Lower lobe of right lung (tissue), 2 donors: ENCODE measurements around the gene ATP6AP1. TPM values are rescaled to one million over a fixed set of nuclear protein-coding genes. Genes with fewer than 3 reads are reported as not detected.
A peak's percentile ranks its signal among the peaks of the same experiment; 100 is the strongest.
"Not testable (repeated sequence)": the region's sequence is repeated elsewhere in the genome, so short reads cannot be mapped to it uniquely, and the experiment has no call there.

Experiments used
- ATAC-seq, 2 donors: fragments of 200-7000 bp; cut with Tn5 transposase; one replicate each; pipeline ENCODE4 v1.9.1; 2020 to 2022; ENCODE audit warnings: mild to moderate bottlenecking in 2 of 2, moderate library complexity in 2 of 2
- DNase-seq: peaks from one replicate; pipeline ENCODE4 v3.0.0-alpha.2; 2020
- H3K27ac ChIP-seq: fragments of 200-600 bp; one replicate; pipeline ENCODE4 v1.8.0; 2022
- H3K27me3 ChIP-seq: fragments of 200-600 bp; one replicate; pipeline ENCODE4 v1.8.0; 2022; ENCODE audit warnings: low read depth
- H3K36me3 ChIP-seq: fragments of 200-600 bp; one replicate; pipeline ENCODE4 v1.8.0; 2022; ENCODE audit warnings: mild to moderate bottlenecking
- H3K4me1 ChIP-seq: fragments of 200-600 bp; one replicate; pipeline ENCODE4 v1.8.0; 2022
- H3K4me3 ChIP-seq: fragments of 200-600 bp; one replicate; pipeline ENCODE4 v1.8.0; 2022; ENCODE audit warnings: mild to moderate bottlenecking
- H3K9me3 ChIP-seq: fragments of 200-600 bp; one replicate; pipeline ENCODE4 v1.8.0; 2022
- intact Hi-C: fragments of 100-400 bp; cut with DNase I; formaldehyde crosslinking; loops from one replicate; pipeline ENCODE4 v1.11.0; 2022
- total RNA-seq: library from RNA; stranded (reverse); fragmentation: NEBNext Ultra II Directional; extraction: Animal tissue kit (Norgen Biotek cat#: 25700); gene quantifications from one replicate; pipeline ENCODE4 v1.2.1, GENCODE V29; 2021
- TF ChIP-seq, protein P1 (sequence below): fragments of 200-600 bp; IDR thresholded peaks from one replicate; pipeline ENCODE4 v1.8.0; 2022; ENCODE audit warnings: antibody characterized with exemption, mild to moderate bottlenecking
- donor health status: DM: no; HTN: yes; CAD: no; lungs with severe emphysema.

The ATP6AP1 gene
- total RNA-seq, 1 donor from 2014 or later = 235 TPM

DNA sequence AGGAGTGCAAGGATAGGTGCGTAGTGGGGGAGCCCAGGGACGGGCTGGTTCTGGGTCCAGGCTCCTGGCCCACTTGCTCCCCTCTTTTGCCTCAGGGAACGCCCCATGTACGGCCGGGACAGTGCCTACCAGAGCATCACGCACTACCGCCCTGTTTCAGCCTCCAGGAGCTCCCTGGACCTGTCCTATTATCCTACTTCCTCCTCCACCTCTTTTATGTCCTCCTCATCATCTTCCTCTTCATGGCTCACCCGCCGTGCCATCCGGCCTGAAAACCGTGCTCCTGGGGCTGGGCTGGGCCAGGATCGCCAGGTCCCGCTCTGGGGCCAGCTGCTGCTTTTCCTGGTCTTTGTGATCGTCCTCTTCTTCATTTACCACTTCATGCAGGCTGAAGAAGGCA lies 47.7 kb upstream of the ATP6AP1 start:
- DNase-seq = no peak
- no peak for ATAC-seq
- H3K27me3 ChIP-seq = no peaks in the 10 kb centered on the region
- peaks cover 5% of the 10 kb centered on the region for H3K36me3 ChIP-seq
- H3K9me3 ChIP-seq = no peaks in the 10 kb centered on the region
- no peak overlapping the region for H3K27ac ChIP-seq
- peaks cover 16% of the 10 kb centered on the region for H3K4me1 ChIP-seq
- intact Hi-C loops = no loop called here
- TF ChIP-seq, protein P1, sequence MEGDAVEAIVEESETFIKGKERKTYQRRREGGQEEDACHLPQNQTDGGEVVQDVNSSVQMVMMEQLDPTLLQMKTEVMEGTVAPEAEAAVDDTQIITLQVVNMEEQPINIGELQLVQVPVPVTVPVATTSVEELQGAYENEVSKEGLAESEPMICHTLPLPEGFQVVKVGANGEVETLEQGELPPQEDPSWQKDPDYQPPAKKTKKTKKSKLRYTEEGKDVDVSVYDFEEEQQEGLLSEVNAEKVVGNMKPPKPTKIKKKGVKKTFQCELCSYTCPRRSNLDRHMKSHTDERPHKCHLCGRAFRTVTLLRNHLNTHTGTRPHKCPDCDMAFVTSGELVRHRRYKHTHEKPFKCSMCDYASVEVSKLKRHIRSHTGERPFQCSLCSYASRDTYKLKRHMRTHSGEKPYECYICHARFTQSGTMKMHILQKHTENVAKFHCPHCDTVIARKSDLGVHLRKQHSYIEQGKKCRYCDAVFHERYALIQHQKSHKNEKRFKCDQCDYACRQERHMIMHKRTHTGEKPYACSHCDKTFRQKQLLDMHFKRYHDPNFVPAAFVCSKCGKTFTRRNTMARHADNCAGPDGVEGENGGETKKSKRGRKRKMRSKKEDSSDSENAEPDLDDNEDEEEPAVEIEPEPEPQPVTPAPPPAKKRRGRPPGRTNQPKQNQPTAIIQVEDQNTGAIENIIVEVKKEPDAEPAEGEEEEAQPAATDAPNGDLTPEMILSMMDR = no peak
- H3K4me3 ChIP-seq = peak overlapping the region; percentile 69

DNA sequence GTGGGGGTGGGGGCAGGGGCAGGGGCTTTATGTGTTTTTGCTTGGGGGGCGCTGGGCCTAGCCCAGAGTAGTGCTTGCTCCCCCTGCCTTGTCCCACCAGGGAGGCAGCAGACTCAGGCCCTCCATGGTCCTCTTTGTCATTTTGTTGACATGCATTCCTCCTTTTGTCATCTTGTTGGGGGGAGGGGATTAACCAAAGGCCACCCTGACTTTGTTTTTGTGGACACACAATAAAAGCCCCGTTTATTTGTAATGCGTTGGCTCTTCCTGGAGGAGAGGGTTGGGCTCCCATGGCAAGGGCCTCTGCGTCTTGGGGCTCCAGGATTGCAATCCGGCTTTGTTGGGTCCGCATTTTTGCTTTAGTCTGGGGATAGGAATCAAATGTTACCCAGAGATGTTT lies 47.2 kb upstream of the ATP6AP1 start:
- intact Hi-C loops = no loop called here
- TF ChIP-seq, protein P1 = no peak
- ATAC-seq = no peak

DNA sequence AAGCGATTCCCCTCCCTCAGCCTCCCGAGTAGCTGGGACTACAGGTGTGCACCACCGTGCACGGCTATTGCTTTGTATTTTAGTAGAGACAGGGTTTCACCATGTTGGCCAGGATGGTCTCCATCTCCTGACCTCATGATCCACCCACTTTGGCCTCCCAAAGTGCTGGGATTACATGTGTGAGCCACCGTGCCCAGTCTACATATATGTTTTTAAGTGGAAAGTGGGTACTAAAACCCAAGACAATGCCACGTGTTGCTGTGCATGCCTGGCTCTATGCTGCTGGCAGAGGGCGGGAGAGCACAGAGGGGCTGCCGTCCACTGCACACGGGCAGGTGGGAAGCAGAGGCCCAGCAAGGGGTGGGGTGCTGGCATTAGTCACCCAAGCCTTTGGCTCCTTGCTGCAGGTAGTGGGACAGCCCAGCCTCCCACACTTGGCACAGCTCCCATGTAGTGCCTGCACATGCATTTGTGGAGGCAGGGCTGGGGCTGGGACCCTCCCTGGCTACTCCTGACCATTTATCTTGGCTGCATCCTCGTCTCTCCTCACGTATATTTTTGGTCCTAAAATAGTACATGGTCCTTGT lies 45.9 kb upstream of the ATP6AP1 start:
- H3K27me3 ChIP-seq = no peaks in the 10 kb centered on the region
- peaks cover 12% of the 10 kb centered on the region for H3K4me1 ChIP-seq
- no peak overlapping the region for H3K4me3 ChIP-seq
- TF ChIP-seq, protein P1 = no peak
- H3K36me3 ChIP-seq = peaks cover 5% of the 10 kb centered on the region
- intact Hi-C loops = no loop called here
- no peak for DNase-seq
- H3K27ac ChIP-seq = no peak overlapping the region
- ATAC-seq = no peak
- no peaks in the 10 kb centered on the region for H3K9me3 ChIP-seq

More for the DNA sequence above, 47.2 kb upstream of the ATP6AP1 start:
- Histone ChIP-seq H3K36me3 (peaks cover 5% of the 10 kb centered on the region), H3K4me1 (peaks cover 16% of the 10 kb centered on the region), H3K4me3 (no peak overlapping the region), H3K27ac (no peak overlapping the region), H3K27me3 (no peaks in the 10 kb centered on the region), H3K9me3 (no peaks in the 10 kb centered on the region)
- no peak for DNase-seq

DNA sequence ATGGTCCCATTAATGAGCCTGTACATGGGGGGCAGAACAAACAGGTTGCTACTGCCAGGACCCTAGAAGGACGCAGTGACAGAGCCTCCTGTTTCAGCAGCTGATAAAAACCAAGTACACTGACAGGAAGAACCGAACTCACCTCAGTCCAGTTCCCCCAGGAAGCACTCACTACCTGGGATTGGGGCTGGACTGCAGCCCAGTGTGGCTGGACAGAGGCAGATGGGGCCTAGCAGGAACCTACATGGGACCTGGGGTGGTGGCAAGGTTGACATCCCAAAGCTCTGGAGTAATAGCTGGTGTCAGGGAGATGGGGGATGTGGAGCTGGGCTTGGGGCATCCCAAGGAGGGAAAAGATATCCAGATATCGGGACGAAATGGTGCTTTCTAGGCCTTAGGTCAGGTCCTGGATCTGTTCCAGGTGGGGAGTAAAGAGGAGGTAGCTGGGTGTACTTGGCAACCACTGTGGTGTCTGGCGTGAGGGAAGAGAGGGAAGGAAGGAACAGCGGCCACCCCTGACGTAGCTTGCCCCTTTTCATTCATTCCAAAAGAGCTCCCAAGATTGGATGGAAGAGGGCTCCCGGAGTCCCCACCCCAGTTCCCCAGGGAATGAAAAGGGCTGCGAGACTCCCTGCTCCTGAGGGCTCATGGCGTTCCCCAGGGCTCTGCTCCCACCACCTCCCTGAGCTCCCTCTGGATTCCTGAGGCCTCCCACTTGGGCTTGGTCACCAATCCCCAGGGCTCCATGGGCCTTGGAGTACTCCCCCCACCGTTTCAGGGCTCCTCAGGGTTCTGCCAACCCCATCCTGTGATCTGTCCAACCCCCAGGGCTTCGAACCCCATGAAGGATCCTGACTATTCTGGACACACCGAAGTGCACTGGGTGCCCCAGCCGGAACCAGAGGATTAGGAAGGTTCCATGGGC lies 44.9 kb upstream of the ATP6AP1 start:
- H3K4me3 ChIP-seq = no peak overlapping the region
- intact Hi-C loops = no loop called here
- TF ChIP-seq, protein P1 = no peak
- H3K27ac ChIP-seq = no peak overlapping the region
- DNase-seq = no peak
- peaks cover 5% of the 10 kb centered on the region for H3K36me3 ChIP-seq
- H3K4me1 ChIP-seq = peaks cover 9% of the 10 kb centered on the region
- no peaks in the 10 kb centered on the region for H3K9me3 ChIP-seq
- H3K27me3 ChIP-seq = no peaks in the 10 kb centered on the region
- ATAC-seq = no peak

DNA sequence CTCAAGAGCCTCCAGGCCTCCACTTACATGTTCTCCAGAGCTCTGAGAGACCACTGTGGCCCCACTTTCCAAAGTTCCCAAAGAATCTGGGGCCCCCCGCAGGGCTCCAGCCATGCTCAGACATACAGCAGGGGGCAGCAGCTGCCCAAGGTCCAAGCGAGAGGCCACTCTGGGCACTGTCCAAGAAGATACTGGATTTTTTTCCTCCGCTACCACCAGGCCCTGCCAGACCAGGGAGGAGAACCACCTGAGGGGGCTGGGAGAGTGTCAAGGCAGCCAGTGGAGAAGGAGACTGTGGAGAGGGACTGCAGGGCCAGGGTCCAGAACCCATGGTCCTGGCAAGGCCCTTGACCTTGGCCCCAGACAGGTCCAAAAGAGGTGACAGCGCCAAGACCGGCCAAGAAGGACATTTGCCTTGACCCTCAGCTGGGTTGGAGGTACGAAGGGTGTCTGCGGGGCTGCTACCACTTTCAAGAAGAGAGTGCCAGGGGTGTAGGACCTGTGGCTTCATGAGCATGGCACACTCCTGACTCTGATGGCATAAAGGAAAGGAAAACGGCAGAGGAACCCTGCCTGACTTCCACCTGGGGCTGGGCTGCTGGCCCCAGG lies 44.1 kb upstream of the ATP6AP1 start:
- Histone ChIP-seq H3K27ac (no peak overlapping the region), H3K27me3 (no peaks in the 10 kb centered on the region), H3K4me3 (no peak overlapping the region), H3K9me3 (no peaks in the 10 kb centered on the region), H3K4me1 (peaks cover 9% of the 10 kb centered on the region), H3K36me3 (peaks cover 5% of the 10 kb centered on the region)
- TF ChIP-seq, protein P1 = peak; percentile 25
- no peak for DNase-seq
- ATAC-seq = no peak
- intact Hi-C loops = no loop called here

DNA sequence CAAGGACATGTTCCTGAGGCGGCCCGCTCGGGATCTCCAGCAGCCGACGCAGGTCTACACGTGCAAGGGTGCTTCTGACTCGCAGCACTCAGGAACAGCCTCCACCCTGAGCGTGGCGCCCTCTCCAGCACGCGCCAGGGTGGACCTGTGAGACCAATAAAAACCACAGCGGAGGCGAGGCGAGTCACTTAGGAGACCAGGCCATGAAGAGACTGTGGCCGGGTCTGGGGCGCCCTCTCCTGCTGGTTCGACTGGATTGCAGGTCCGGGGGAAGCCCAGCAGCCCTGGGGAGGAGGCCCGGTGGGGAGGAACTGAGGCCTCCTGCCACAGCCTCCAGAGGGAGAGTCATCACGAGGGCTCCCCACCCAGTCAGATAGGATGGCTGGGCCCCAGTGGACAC lies 40.4 kb upstream of the ATP6AP1 start:
- DNase-seq, H3K9me3 ChIP-seq, H3K4me1 ChIP-seq, H3K4me3 ChIP-seq, H3K27me3 ChIP-seq, H3K36me3 ChIP-seq, H3K27ac ChIP-seq, intact Hi-C loops: not testable (repeated sequence)
- peak; percentile 48 to 74 for ATAC-seq

DNA sequence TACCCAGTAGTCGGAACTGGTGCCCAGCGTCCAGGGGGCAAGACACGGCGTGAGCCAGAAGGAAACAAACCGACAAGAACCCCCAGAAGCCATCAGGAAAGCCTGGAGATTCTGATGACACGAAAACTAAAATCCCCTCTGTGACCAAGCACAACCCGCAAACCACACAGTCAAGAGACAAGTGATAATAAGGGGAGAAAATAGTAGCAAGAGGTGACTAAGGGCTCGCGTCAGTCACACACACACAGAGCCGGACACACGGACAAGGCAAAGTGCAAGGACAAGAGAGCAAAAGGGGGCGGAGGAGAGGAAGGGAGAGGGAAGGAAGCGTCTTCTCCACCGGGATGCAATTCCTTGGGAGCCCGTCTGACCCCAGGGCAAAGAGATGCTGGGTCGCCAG lies 39.8 kb upstream of the ATP6AP1 start:
- intact Hi-C loops, H3K4me1 ChIP-seq, H3K27me3 ChIP-seq, H3K4me3 ChIP-seq, DNase-seq, H3K36me3 ChIP-seq, H3K9me3 ChIP-seq, H3K27ac ChIP-seq: not testable (repeated sequence)
- ATAC-seq = peak; percentile 1 to 11
